Mucosa of descending colon (tissue), 3 donors: ENCODE measurements around the gene ATF3. TPM values are rescaled to one million over a fixed set of nuclear protein-coding genes. Genes with fewer than 3 reads are reported as not detected.

ENCODE experiments used
- ATAC-seq: fragments of 200-7000 bp; cut with Tn5 transposase; one replicate; pipeline ENCODE4 v1.9.1; 2020; ENCODE audit warnings: mild to moderate bottlenecking, moderate library complexity
- DNase-seq, 3 donors: peaks; one replicate each; pipeline ENCODE4 v3.0.0-alpha.2; 2020
- H3K36me3 ChIP-seq: fragments of 200-600 bp; one replicate; pipeline ENCODE4 v1.8.0; 2021; ENCODE audit warnings: low read depth, mild to moderate bottlenecking
- H3K4me1 ChIP-seq: fragments of 200-600 bp; one replicate; pipeline ENCODE4 v1.8.0; 2021; ENCODE audit warnings: low read depth, mild to moderate bottlenecking
- H3K4me3 ChIP-seq: fragments of 200-600 bp; one replicate; pipeline ENCODE4 v1.8.0; 2021; ENCODE audit warnings: mild to moderate bottlenecking
- H3K9me3 ChIP-seq: fragments of 200-600 bp; one replicate; pipeline ENCODE4 v1.8.0; 2021; ENCODE audit warnings: mild to moderate bottlenecking
- CTCF ChIP-seq: fragments of 200-600 bp; IDR thresholded peaks from one replicate; pipeline ENCODE4 v1.8.0; 2022; ENCODE audit warnings: antibody characterized with exemption, mild to moderate bottlenecking
- intact Hi-C, 2 donors: fragments of 100-400 bp; cut with DNase I in 1 of 2; cut with micrococcal nuclease in 1 of 2; formaldehyde crosslinking; loops; one replicate each; pipeline versions ENCODE4 v1.11.0 to v1.11.1; 2022; cut with DNase I, micrococcal nuclease
- total RNA-seq, 3 donors: library from RNA; stranded (reverse); fragmentation: NEBNext Ultra II Directional in 2 of 3; extraction: Animal tissue kit (Norgen Biotek cat#: 25700) in 2 of 3; gene quantifications; one replicate each; pipeline versions ENCODE4 v1.2.1 to v1.2.4, GENCODE V29; 2021 to 2023
- donor health status: DM: no; HTN: no; CAD: no; lungs with moderate emphysema.
- donor health status: DM: no; HTN: no; CAD: no.
- donor health status: DM: no; HTN: yes; CAD: no.

ATF3 gene
- total RNA-seq, 3 donors from 2014 or later = 20.2 to 121 (median 42.0) TPM

- DNase-seq = no peak
- H3K4me3 ChIP-seq = no peak overlapping the region
- intact Hi-C loops = no loop called here
- H3K4me1 ChIP-seq = no peaks in the 10 kb centered on the region
- no peaks in the 10 kb centered on the region for H3K36me3 ChIP-seq
- no peak for TF ChIP-seq CTCF
- H3K9me3 ChIP-seq = no peaks in the 10 kb centered on the region
- ATAC-seq = no peak
Observed at GRCh38 chr1:212622467-212622866, 13.9 kb downstream of the ATF3 start.

- DNase-seq = no peak
- no peak for ATAC-seq
- no peak overlapping the region for H3K4me3 ChIP-seq
- no peaks in the 10 kb centered on the region for H3K4me1 ChIP-seq
- intact Hi-C loops = no loop called here
- H3K9me3 ChIP-seq = no peaks in the 10 kb centered on the region
- TF ChIP-seq CTCF = no peak
- H3K36me3 ChIP-seq = no peaks in the 10 kb centered on the region
Observed at GRCh38 chr1:212622906-212623305, 14.3 kb downstream of the ATF3 start.

GRCh38 chr1:212623603-212624002 lies 15.0 kb downstream of the ATF3 start:
- no peak for DNase-seq
- no peaks in the 10 kb centered on the region for H3K9me3 ChIP-seq
- intact Hi-C loops = no loop called here
- TF ChIP-seq CTCF = no peak
- no peaks in the 10 kb centered on the region for H3K4me1 ChIP-seq
- H3K36me3 ChIP-seq = no peaks in the 10 kb centered on the region
- ATAC-seq = no peak
- no peak overlapping the region for H3K4me3 ChIP-seq

- no peak for TF ChIP-seq CTCF
- intact Hi-C loops = no loop called here
- H3K9me3 ChIP-seq = no peaks in the 10 kb centered on the region
- DNase-seq = no peak
- H3K36me3 ChIP-seq = no peaks in the 10 kb centered on the region
- no peaks in the 10 kb centered on the region for H3K4me1 ChIP-seq
- ATAC-seq = no peak
- no peak overlapping the region for H3K4me3 ChIP-seq
Observed at GRCh38 chr1:212624976-212625501, 16.5 kb downstream of the ATF3 start.

GRCh38 chr1:212625781-212626450 lies 17.4 kb downstream of the ATF3 start:
- no peaks in the 10 kb centered on the region for H3K4me1 ChIP-seq
- no peaks in the 10 kb centered on the region for H3K9me3 ChIP-seq
- H3K4me3 ChIP-seq = no peak overlapping the region
- ATAC-seq = no peak
- no peaks in the 10 kb centered on the region for H3K36me3 ChIP-seq
- no peak for DNase-seq
- no peak for TF ChIP-seq CTCF
- intact Hi-C loops = no loop called here
